HepG2 (cell line): ENCODE results near the gene ZNF771. TPM values are rescaled to one million over a fixed set of nuclear protein-coding genes. Genes with fewer than 3 reads are reported as not detected.

Experiments used
- CHD4 ChIP-seq: fragments of 200-600 bp; sonication (generic); IDR thresholded peaks from 2 replicates; pipeline ENCODE4 v1.7.0; 2017; ENCODE audit warnings: mild to moderate bottlenecking, low read length, borderline replicate concordance
- FOXM1 ChIP-seq: sonication (generic); formaldehyde crosslinking; IDR thresholded peaks from 2 replicates; pipeline ENCODE4 v1.5.0; 2020; ENCODE audit warnings: missing genetic modification reagents
- GABPA ChIP-seq, 2 experiments: IDR thresholded peaks; 2 replicates each; pipeline ENCODE4 v1.6.1; 2011 to 2016; ENCODE audit warnings: low read depth in 2 of 2, low read length in 1 of 2, missing biosample characterization in 1 of 2, missing genetic modification characterization in 1 of 2
- MBD4 ChIP-seq: IDR thresholded peaks from 2 replicates; pipeline ENCODE4 v1.6.1; 2012; ENCODE audit warnings: low read length, inconsistent platforms, borderline replicate concordance
- MYNN ChIP-seq: sonication (generic); formaldehyde crosslinking; IDR thresholded peaks from 2 replicates; pipeline ENCODE4 v1.4.0; 2020; ENCODE audit warnings: mild to moderate bottlenecking, low read depth, missing genetic modification reagents
- NFIC ChIP-seq: IDR thresholded peaks from 2 replicates; pipeline ENCODE4 v1.6.1; 2012; ENCODE audit warnings: mild to moderate bottlenecking, low read length, inconsistent platforms
- PAX8 ChIP-seq: sonication (generic); formaldehyde crosslinking; IDR thresholded peaks from 2 replicates; pipeline ENCODE4 v1.8.0; 2022; ENCODE audit warnings: mild to moderate bottlenecking, missing genetic modification reagents, borderline replicate concordance
- PCBP1 ChIP-seq: fragments of 200-400 bp; formaldehyde crosslinking; IDR thresholded peaks from 2 replicates; pipeline ENCODE4 v1.6.1; 2017; ENCODE audit warnings: mild to moderate bottlenecking, low read depth, low read length, borderline replicate concordance
- PHB2 ChIP-seq: fragments of 450-650 bp; IDR thresholded peaks from 2 replicates; pipeline ENCODE4 v1.6.1; 2018; ENCODE audit not compliant: partially characterized antibody
- SRSF1 ChIP-seq: fragments of 200-400 bp; formaldehyde crosslinking; optimal IDR thresholded peaks from 2 replicates; pipeline ENCODE3; 2017; ENCODE audit warnings: mild to moderate bottlenecking, low read depth, low read length, moderate library complexity
- ZNF33B ChIP-seq: sonication (generic); formaldehyde crosslinking; IDR thresholded peaks from 2 replicates; pipeline ENCODE4 v1.5.1; 2020; ENCODE audit warnings: mild to moderate bottlenecking, missing genetic modification reagents
- ZNF766 ChIP-seq: sonication (generic); formaldehyde crosslinking; IDR thresholded peaks from 2 replicates; pipeline ENCODE4 v1.5.0; 2020; ENCODE audit warnings: missing genetic modification reagents, borderline replicate concordance
- ZNF768 ChIP-seq: sonication (generic); formaldehyde crosslinking; IDR thresholded peaks from 2 replicates; pipeline ENCODE4 v1.4.0; 2020; ENCODE audit warnings: missing genetic modification reagents
- polyA plus RNA-seq, 8 experiments: library from polyadenylated mRNA; depleted of rRNA in 3 of 8; stranded (reverse) in 7 of 8; unstranded in 1 of 8; fragments of >200 nt; fragmentation: Illumina TruSeq in 4 of 8; extraction: Trizol in 4 of 8; gene quantifications; 2 replicates each; pipeline versions ENCODE4 v1.2.1 to v1.2.3, GENCODE V29; 2011 to 2016; ENCODE audit warnings: low read depth in 4 of 8, missing spikeins in 1 of 8, mixed read lengths in 1 of 8; ENCODE audit not compliant: insufficient read depth in 1 of 8
- total RNA-seq, 5 experiments: library from RNA; depleted of rRNA; stranded (reverse); fragments of >200 nt; fragmentation: Illumina TruSeq; extraction: Trizol; gene quantifications; 2 replicates each; pipeline ENCODE4 v1.2.3, GENCODE V29; 2016; ENCODE audit warnings: low read depth in 1 of 5
- TF ChIP-seq, protein P1 (sequence below): sonication (generic); formaldehyde crosslinking; IDR thresholded peaks from 2 replicates; pipeline ENCODE4 v1.4.0; 2020; ENCODE audit warnings: mild to moderate bottlenecking, missing genetic modification reagents
- TF ChIP-seq, protein P2 (sequence below): sonication (generic); formaldehyde crosslinking; IDR thresholded peaks from 2 replicates; pipeline ENCODE4 v1.4.0; 2020; ENCODE audit warnings: mild to moderate bottlenecking, missing genetic modification reagents
- TF ChIP-seq, protein P3 (sequence below): sonication (generic); formaldehyde crosslinking; IDR thresholded peaks from 2 replicates; pipeline ENCODE4 v1.4.0; 2020; ENCODE audit warnings: mild to moderate bottlenecking, missing genetic modification reagents
- TF ChIP-seq, protein P4 (sequence below), 2 experiments: sonication (generic) in 1 of 2; formaldehyde crosslinking in 1 of 2; IDR thresholded peaks; 2 replicates each; pipeline versions ENCODE4 v1.6.1 to v1.9.0; 2014 to 2022; ENCODE audit warnings: antibody characterized with exemption in 1 of 2, borderline replicate concordance in 1 of 2, inconsistent platforms in 1 of 2, low read depth in 1 of 2, missing genetic modification reagents in 1 of 2

Gene ZNF771
- total and polyA plus RNA-seq, 2 of the 13 experiments (the other 11 are each of a cell fraction or from before 2014, with no cell fraction given), result 5.0 to 11.8 TPM

DNA sequence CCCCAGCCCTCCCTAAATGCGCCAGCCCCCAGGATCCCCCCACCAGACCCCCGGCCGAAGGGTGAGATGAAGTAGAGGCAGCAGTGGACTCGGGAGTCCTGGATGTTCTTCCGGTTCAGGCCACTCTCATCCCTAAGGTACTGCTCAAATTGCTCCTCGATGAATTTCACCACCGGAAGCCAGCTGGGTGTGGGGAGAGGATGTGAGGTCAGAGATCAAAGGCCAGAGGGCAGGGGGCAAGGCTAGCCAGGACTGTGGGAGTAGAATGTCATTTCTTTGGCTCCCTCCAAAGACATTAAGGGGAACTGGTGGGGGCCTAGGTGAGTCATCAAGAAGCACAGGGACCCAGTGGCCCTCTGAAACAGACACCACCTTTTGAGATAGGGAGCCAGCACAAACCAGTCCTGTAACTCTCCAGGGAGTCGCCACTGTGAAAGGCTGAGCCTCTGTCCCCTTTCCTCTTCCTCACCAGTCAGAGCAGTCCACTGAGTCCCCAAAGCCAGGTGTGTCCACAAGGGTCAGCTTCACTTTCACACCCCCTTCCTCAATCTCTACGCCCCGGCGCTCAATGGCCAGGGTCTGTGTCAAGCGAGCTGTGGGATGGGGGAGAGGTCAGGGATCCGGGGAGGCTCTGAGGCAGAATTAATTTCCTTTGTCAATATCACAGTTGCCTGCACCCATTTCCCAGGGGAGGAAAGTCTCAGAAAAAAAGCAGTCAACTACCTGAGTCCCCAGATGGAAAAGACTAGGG lies 25.9 kb upstream of the ZNF771 start (continued):
- TF ChIP-seq ZNF33B (CRISPR knock-in tag) (no peak), CHD4 (no peak), FOXM1 (CRISPR knock-in tag) (no peak), GABPA (IDR thresholded peaks at IDR 0.05; ENCODE audit: low read depth, low read length) (peak; percentile 70), GABPA (CRISPR knock-in tag; IDR thresholded peaks at IDR 0.05; ENCODE audit: low read depth) (peak; percentile 94), PAX8 (CRISPR knock-in tag) (no peak), ZNF766 (CRISPR knock-in tag) (no peak), MBD4 (no peak), MYNN (CRISPR knock-in tag) (no peak), PCBP1 (no peak), ZNF768 (no peak), PHB2 (no peak), NFIC (no peak), SRSF1 (no peak)
- TF ChIP-seq, protein P1, sequence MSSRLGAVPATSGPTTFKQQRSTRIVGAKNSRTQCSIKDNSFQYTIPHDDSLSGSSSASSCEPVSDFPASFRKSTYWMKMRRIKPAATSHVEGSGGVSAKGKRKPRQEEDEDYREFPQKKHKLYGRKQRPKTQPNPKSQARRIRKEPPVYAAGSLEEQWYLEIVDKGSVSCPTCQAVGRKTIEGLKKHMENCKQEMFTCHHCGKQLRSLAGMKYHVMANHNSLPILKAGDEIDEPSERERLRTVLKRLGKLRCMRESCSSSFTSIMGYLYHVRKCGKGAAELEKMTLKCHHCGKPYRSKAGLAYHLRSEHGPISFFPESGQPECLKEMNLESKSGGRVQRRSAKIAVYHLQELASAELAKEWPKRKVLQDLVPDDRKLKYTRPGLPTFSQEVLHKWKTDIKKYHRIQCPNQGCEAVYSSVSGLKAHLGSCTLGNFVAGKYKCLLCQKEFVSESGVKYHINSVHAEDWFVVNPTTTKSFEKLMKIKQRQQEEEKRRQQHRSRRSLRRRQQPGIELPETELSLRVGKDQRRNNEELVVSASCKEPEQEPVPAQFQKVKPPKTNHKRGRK (CRISPR knock-in tag), result no peak
- TF ChIP-seq, protein P2, sequence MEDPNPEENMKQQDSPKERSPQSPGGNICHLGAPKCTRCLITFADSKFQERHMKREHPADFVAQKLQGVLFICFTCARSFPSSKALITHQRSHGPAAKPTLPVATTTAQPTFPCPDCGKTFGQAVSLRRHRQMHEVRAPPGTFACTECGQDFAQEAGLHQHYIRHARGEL (CRISPR knock-in tag), result no peak
- TF ChIP-seq, protein P3, sequence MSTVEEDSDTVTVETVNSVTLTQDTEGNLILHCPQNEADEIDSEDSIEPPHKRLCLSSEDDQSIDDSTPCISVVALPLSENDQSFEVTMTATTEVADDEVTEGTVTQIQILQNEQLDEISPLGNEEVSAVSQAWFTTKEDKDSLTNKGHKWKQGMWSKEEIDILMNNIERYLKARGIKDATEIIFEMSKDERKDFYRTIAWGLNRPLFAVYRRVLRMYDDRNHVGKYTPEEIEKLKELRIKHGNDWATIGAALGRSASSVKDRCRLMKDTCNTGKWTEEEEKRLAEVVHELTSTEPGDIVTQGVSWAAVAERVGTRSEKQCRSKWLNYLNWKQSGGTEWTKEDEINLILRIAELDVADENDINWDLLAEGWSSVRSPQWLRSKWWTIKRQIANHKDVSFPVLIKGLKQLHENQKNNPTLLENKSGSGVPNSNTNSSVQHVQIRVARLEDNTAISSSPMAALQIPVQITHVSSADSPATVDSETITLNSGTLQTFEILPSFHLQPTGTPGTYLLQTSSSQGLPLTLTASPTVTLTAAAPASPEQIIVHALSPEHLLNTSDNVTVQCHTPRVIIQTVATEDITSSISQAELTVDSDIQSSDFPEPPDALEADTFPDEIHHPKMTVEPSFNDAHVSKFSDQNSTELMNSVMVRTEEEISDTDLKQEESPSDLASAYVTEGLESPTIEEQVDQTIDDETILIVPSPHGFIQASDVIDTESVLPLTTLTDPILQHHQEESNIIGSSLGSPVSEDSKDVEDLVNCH (CRISPR knock-in tag), result no peak
- TF ChIP-seq, protein P4, sequence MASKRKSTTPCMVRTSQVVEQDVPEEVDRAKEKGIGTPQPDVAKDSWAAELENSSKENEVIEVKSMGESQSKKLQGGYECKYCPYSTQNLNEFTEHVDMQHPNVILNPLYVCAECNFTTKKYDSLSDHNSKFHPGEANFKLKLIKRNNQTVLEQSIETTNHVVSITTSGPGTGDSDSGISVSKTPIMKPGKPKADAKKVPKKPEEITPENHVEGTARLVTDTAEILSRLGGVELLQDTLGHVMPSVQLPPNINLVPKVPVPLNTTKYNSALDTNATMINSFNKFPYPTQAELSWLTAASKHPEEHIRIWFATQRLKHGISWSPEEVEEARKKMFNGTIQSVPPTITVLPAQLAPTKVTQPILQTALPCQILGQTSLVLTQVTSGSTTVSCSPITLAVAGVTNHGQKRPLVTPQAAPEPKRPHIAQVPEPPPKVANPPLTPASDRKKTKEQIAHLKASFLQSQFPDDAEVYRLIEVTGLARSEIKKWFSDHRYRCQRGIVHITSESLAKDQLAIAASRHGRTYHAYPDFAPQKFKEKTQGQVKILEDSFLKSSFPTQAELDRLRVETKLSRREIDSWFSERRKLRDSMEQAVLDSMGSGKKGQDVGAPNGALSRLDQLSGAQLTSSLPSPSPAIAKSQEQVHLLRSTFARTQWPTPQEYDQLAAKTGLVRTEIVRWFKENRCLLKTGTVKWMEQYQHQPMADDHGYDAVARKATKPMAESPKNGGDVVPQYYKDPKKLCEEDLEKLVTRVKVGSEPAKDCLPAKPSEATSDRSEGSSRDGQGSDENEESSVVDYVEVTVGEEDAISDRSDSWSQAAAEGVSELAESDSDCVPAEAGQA (IDR thresholded peaks at IDR 0.05; ENCODE audit: low read depth), result no peak
- TF ChIP-seq, protein P4 (CRISPR knock-in tag; IDR thresholded peaks at IDR 0.05; ENCODE audit: borderline replicate concordance), result no peak
